ENCODE results near the gene PAX9. TPM values are rescaled to one million over a fixed set of nuclear protein-coding genes. Genes with fewer than 3 reads are reported as not detected.
A peak's percentile ranks its signal among the peaks of the same experiment; 100 is the strongest.

The PAX9 gene
- total RNA-seq, 1 experiment from 2014 or later: 14.9 TPM

DNA sequence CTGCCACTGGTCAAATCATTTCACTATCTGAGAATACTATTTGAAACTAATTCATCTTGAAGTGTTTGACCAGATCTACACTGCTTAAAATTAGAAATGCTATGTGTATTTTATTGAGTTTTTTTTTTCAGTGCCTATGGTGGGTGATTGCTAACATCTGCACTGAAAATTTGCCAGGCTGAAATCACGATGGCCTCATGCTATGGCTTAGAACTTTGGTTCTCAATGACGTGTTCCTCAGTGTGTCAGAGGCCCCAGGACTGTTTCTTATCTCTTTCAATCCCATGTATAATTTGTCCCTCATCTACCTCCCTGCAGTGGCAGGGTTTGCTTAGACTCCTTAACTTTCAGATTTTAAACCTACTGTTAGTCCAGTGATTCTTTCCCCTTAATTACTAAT lies 43.0 kb upstream of the PAX9 start:
- Histone ChIP-seq H3K36me3 (ENCODE audit: low read depth, low read length) (no peaks in the 10 kb centered on the region), H3K4me2 (ENCODE audit: low read length) (peak overlapping the region; percentile 21; the same call in 1 of the 2 replicates), H3K27ac (ENCODE audit: low read length) (peak overlapping the region; percentile 49), H3K4me3 (ENCODE audit: low read length) (no peak overlapping the region), H3K27me3 (ENCODE audit: low read length) (no peaks in the 10 kb centered on the region), H3K4me1 (ENCODE audit: insufficient read depth, low read length) (peaks cover 21% of the 10 kb centered on the region), H3K9ac (ENCODE audit: low read length) (no peak overlapping the region; the same call in 1 of the 2 replicates), H4K20me1 (ENCODE audit: low read length) (no peaks in the 10 kb centered on the region), H2AFZ (ENCODE audit: low read length) (no peak overlapping the region), H3K9me2 (replicated peaks; ENCODE audit: low read length) (no peaks in the 10 kb centered on the region), H3K9me3 (ENCODE audit: low read length) (no peaks in the 10 kb centered on the region), H3F3A (ENCODE audit: low read length, unreplicated experiment) (no peaks in the 10 kb centered on the region), H3K79me2 (ENCODE audit: low read length) (no peaks in the 10 kb centered on the region)
- DNase-seq (no peak), ATAC-seq (peak; percentile 12; the same call in 1 of the 2 replicates)
- intact Hi-C loops (cut with micrococcal nuclease): no loop called here
- TF ChIP-seq, protein P1, sequence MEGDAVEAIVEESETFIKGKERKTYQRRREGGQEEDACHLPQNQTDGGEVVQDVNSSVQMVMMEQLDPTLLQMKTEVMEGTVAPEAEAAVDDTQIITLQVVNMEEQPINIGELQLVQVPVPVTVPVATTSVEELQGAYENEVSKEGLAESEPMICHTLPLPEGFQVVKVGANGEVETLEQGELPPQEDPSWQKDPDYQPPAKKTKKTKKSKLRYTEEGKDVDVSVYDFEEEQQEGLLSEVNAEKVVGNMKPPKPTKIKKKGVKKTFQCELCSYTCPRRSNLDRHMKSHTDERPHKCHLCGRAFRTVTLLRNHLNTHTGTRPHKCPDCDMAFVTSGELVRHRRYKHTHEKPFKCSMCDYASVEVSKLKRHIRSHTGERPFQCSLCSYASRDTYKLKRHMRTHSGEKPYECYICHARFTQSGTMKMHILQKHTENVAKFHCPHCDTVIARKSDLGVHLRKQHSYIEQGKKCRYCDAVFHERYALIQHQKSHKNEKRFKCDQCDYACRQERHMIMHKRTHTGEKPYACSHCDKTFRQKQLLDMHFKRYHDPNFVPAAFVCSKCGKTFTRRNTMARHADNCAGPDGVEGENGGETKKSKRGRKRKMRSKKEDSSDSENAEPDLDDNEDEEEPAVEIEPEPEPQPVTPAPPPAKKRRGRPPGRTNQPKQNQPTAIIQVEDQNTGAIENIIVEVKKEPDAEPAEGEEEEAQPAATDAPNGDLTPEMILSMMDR (conservative IDR thresholded peaks at IDR 0.05; ENCODE audit: low read depth, low read length): no peak
- TF ChIP-seq EZH2phosphoT487 (IDR thresholded peaks at IDR 0.05; ENCODE audit: borderline replicate concordance, low read length): no peak
- no peak for TF ChIP-seq EZH2 (IDR thresholded peaks at IDR 0.05; ENCODE audit: low read length, unreplicated experiment)
- POLR2A ChIA-PET (ENCODE audit: unreplicated experiment): no interaction called here
- CTCF ChIA-PET: no interaction called here
- no TSS peak for BruUV-seq (replicated peaks)

DNA sequence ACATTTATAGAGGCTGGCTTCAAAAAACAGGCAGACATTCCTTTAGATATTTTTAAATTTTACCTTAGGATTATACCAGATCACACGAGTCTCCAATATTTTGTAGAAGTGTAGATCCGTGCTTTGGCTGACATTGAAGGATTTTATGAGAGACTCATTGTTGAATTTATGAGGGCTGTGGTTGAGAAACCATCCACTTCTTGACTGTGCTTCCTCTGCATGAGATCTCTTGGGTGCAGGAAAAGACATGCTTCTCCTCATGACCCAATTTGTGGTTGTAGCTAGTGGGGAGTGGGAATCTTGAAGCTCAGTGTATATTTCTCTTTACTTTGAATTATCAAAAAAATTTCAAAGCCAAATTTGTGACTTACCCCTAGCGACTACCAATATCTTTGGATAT lies 42.5 kb upstream of the PAX9 start:
- Histone ChIP-seq H3K79me2 (ENCODE audit: low read length) (no peaks in the 10 kb centered on the region), H3K9me2 (replicated peaks; ENCODE audit: low read length) (no peaks in the 10 kb centered on the region), H3K9ac (ENCODE audit: low read length) (no peak overlapping the region; the same call in 1 of the 2 replicates), H3K27ac (ENCODE audit: low read length) (peak overlapping the region; percentile 51), H4K20me1 (ENCODE audit: low read length) (no peaks in the 10 kb centered on the region), H3K4me2 (ENCODE audit: low read length) (peak overlapping the region; percentile 44), H3K4me1 (ENCODE audit: insufficient read depth, low read length) (peaks cover 21% of the 10 kb centered on the region), H3K9me3 (ENCODE audit: low read length) (no peaks in the 10 kb centered on the region), H3K36me3 (ENCODE audit: low read depth, low read length) (no peaks in the 10 kb centered on the region), H3K27me3 (ENCODE audit: low read length) (no peaks in the 10 kb centered on the region), H2AFZ (ENCODE audit: low read length) (no peak overlapping the region), H3F3A (ENCODE audit: low read length, unreplicated experiment) (no peaks in the 10 kb centered on the region), H3K4me3 (ENCODE audit: low read length) (no peak overlapping the region)
- DNase-seq (peak; percentile 70), ATAC-seq (peak; percentile 79)
- ChIA-PET CTCF (interaction anchor here (0.6 kb wide), 2 partner anchors 66 to 611 kb away, joined by 3 read pairs; no protein-coding TSS in a partner anchor), POLR2A (ENCODE audit: unreplicated experiment) (interaction anchor here (0.6 kb wide), 1 partner anchor 220 kb away, joined by 3 read pairs; no protein-coding TSS in a partner anchor)
- intact Hi-C loops (cut with micrococcal nuclease): no loop called here
- TF ChIP-seq, protein P1 (conservative IDR thresholded peaks at IDR 0.05; ENCODE audit: low read depth, low read length): no peak
- TF ChIP-seq EZH2 (IDR thresholded peaks at IDR 0.05; ENCODE audit: low read length, unreplicated experiment) (no peak), EZH2phosphoT487 (IDR thresholded peaks at IDR 0.05; ENCODE audit: borderline replicate concordance, low read length) (no peak)
- BruUV-seq (replicated peaks): no TSS peak

DNA sequence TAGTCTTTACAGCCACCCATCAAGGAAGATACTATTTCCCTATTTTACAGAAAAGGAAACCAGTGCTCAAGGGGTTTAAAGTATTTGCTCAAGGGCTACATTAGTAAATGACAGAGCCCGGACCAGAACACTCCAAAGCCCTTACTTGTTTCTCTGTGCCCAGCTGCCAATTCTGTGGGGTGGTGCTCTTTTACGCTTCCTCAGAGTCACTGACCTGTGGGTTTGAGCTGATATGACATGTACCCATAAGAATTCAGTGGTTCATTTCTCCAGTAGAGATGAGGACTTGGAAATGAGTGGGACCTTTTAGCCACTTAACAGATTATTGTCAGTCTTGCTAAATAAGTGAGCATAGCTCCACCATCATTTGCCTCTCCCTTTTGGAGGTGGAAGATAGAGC lies 41.8 kb upstream of the PAX9 start:
- BruUV-seq (replicated peaks): no TSS peak

More for the DNA sequence above, 41.8 kb upstream of the PAX9 start:
- peak; percentile 86 for ATAC-seq
- TF ChIP-seq EZH2phosphoT487 (IDR thresholded peaks at IDR 0.05; ENCODE audit: borderline replicate concordance, low read length) (no peak), EZH2 (IDR thresholded peaks at IDR 0.05; ENCODE audit: low read length, unreplicated experiment) (no peak)
- TF ChIP-seq, protein P1 (conservative IDR thresholded peaks at IDR 0.05; ENCODE audit: low read depth, low read length): no peak
- Histone ChIP-seq H3K4me1 (ENCODE audit: insufficient read depth, low read length) (peaks cover 21% of the 10 kb centered on the region), H4K20me1 (ENCODE audit: low read length) (no peaks in the 10 kb centered on the region), H3K4me3 (ENCODE audit: low read length) (no peak overlapping the region), H3K9me2 (replicated peaks; ENCODE audit: low read length) (no peaks in the 10 kb centered on the region), H3K27ac (ENCODE audit: low read length) (peak overlapping the region; percentile 51), H2AFZ (ENCODE audit: low read length) (no peak overlapping the region), H3K9ac (ENCODE audit: low read length) (no peak overlapping the region), H3F3A (ENCODE audit: low read length, unreplicated experiment) (no peaks in the 10 kb centered on the region), H3K9me3 (ENCODE audit: low read length) (no peaks in the 10 kb centered on the region), H3K4me2 (ENCODE audit: low read length) (peak overlapping the region; percentile 44), H3K27me3 (ENCODE audit: low read length) (no peaks in the 10 kb centered on the region), H3K79me2 (ENCODE audit: low read length) (no peaks in the 10 kb centered on the region), H3K36me3 (ENCODE audit: low read depth, low read length) (no peaks in the 10 kb centered on the region)
- DNase-seq: peak; percentile 74
- ChIA-PET CTCF (interaction anchor here (0.6 to 0.8 kb wide), 3 partner anchors 19 to 611 kb away, joined by 3 to 4 read pairs (median 3); no protein-coding TSS in a partner anchor), POLR2A (ENCODE audit: unreplicated experiment) (interaction anchor here (0.6 kb wide), 1 partner anchor 221 kb away, joined by 3 read pairs; no protein-coding TSS in a partner anchor)
- intact Hi-C loops (cut with micrococcal nuclease): no loop called here
